BLaER1 treated with 17β-estradiol and CSF1 and Interleukin-3, amounts not matched to agents 10 nM and 100 nM (cell line): Measurements from ENCODE around the gene GALNT2.

Experiments
- H3K27ac ChIP-seq, 11 experiments: shearing (Covaris generic); formaldehyde crosslinking; 2 replicates each; pipeline ENCODE4 v1.8.1; 2022
- H3K27me3 ChIP-seq, 11 experiments: shearing (Covaris generic); formaldehyde crosslinking; 2 replicates each; pipeline ENCODE4 v1.8.1; 2022
- H3K36me3 ChIP-seq, 11 experiments: shearing (Covaris generic); formaldehyde crosslinking; 2 replicates each; pipeline ENCODE4 v1.8.1; 2022
- H3K4me1 ChIP-seq, 10 experiments: shearing (Covaris generic); formaldehyde crosslinking; 2 replicates each; pipeline ENCODE4 v1.8.1; 2022
- H3K4me2 ChIP-seq, 11 experiments: shearing (Covaris generic); formaldehyde crosslinking; 2 replicates each; pipeline ENCODE4 v1.8.1; 2022
- H3K4me3 ChIP-seq, 10 experiments: shearing (Covaris generic); formaldehyde crosslinking; 2 replicates each; pipeline ENCODE4 v1.8.1; 2022
- H3K9ac ChIP-seq, 11 experiments: shearing (Covaris generic); formaldehyde crosslinking; 2 replicates each; pipeline ENCODE4 v1.8.1; 2022
- H3K9me3 ChIP-seq, 11 experiments: shearing (Covaris generic); formaldehyde crosslinking; replicated peaks in 1 of 11; 2 replicates each; pipeline ENCODE4 v1.8.1; 2022
- H4K20me1 ChIP-seq, 11 experiments: shearing (Covaris generic); formaldehyde crosslinking; 2 replicates each; pipeline ENCODE4 v1.8.1; 2022
- Cebpa-rat ChIP-seq, 11 experiments: shearing (Covaris generic); IDR thresholded peaks; 2 replicates each; pipeline ENCODE4 v1.8.1; 2022

The GALNT2 gene

GRCh38 chr1:230243146-230243545 is 176.1 kb downstream of the GALNT2 start:
- H3K36me3 ChIP-seq = peaks cover 86 to 100% (median 98%) of the 10 kb centered on the region in 11 experiments
- no peak overlapping the region for H3K27ac ChIP-seq
- H3K4me1 ChIP-seq = peaks cover 0 to 14% (median 7%) of the 10 kb centered on the region in 10 experiments; a peak in 10 of 20 replicates
- no peak overlapping the region for H3K9ac ChIP-seq
- H3K4me2 ChIP-seq = no peak overlapping the region
- peaks cover 0 to 15% (median 0%) of the 10 kb centered on the region in 11 experiments; a peak in 7 of 22 replicates for H4K20me1 ChIP-seq
- H3K4me3 ChIP-seq = no peak overlapping the region
- peaks cover 13 to 22% (median 15%) of the 10 kb centered on the region in 11 experiments; a peak in 19 of 22 replicates for H3K9me3 ChIP-seq
- TF ChIP-seq Cebpa-rat (IDR thresholded peaks at IDR 0.05) = no peak
- H3K27me3 ChIP-seq = no peaks in the 10 kb centered on the region

GRCh38 chr1:230243583-230244353 is 176.7 kb downstream of the GALNT2 start:
- no peaks in the 10 kb centered on the region for H3K27me3 ChIP-seq
- no peak overlapping the region for H3K27ac ChIP-seq
- no peak overlapping the region for H3K4me3 ChIP-seq
- H3K36me3 ChIP-seq = peaks cover 92 to 100% (median 98%) of the 10 kb centered on the region in 11 experiments
- H3K9me3 ChIP-seq = peaks cover 13 to 22% (median 15%) of the 10 kb centered on the region in 11 experiments; a peak in 19 of 22 replicates
- no peak for TF ChIP-seq Cebpa-rat (IDR thresholded peaks at IDR 0.05)
- peaks cover 0 to 19% (median 0%) of the 10 kb centered on the region in 11 experiments; a peak in 7 of 22 replicates for H4K20me1 ChIP-seq
- no peak overlapping the region for H3K4me2 ChIP-seq
- peaks cover 0 to 14% (median 7%) of the 10 kb centered on the region in 10 experiments; a peak in 10 of 20 replicates for H3K4me1 ChIP-seq
- H3K9ac ChIP-seq = no peak overlapping the region

- Histone ChIP-seq H3K36me3 (peaks cover 95 to 100% (median 98%) of the 10 kb centered on the region in 11 experiments), H4K20me1 (peaks cover 0 to 34% (median 3%) of the 10 kb centered on the region in 11 experiments; a peak in 8 of 22 replicates), H3K9ac (no peak overlapping the region), H3K4me2 (no peak overlapping the region), H3K27me3 (no peaks in the 10 kb centered on the region), H3K27ac (no peak overlapping the region), H3K4me3 (no peak overlapping the region), H3K4me1 (peaks cover 0 to 14% (median 4%) of the 10 kb centered on the region in 10 experiments; a peak in 9 of 20 replicates), H3K9me3 (0 out of 22 replicates have a peak, but pooled peaks cover 0 to under 1% (median 0%) of the 10 kb centered on the region in 11 experiments)
- TF ChIP-seq Cebpa-rat (IDR thresholded peaks at IDR 0.05) = no peak
Observed at GRCh38 chr1:230246551-230246950, 179.5 kb downstream of the GALNT2 start.

- Histone ChIP-seq H3K4me3 (no peak overlapping the region), H3K36me3 (peaks cover 95 to 100% (median 98%) of the 10 kb centered on the region in 11 experiments), H3K9ac (no peak overlapping the region), H3K9me3 (no peaks in the 10 kb centered on the region), H3K27ac (no peak overlapping the region), H3K4me2 (no peak overlapping the region), H3K4me1 (peaks cover 0 to 13% (median 4%) of the 10 kb centered on the region in 10 experiments; a peak in 9 of 20 replicates), H4K20me1 (peaks cover 0 to 43% (median 3%) of the 10 kb centered on the region in 11 experiments; a peak in 9 of 22 replicates), H3K27me3 (no peaks in the 10 kb centered on the region)
- no peak for TF ChIP-seq Cebpa-rat (IDR thresholded peaks at IDR 0.05)
Observed at GRCh38 chr1:230248016-230248888, 181.2 kb downstream of the GALNT2 start.

GRCh38 chr1:230248889-230249270 is 181.8 kb downstream of the GALNT2 start:
- no peak for TF ChIP-seq Cebpa-rat (IDR thresholded peaks at IDR 0.05)
- Histone ChIP-seq H3K4me3 (no peak overlapping the region), H3K36me3 (peaks cover 96 to 100% (median 98%) of the 10 kb centered on the region in 11 experiments), H3K9ac (no peak overlapping the region), H3K9me3 (no peaks in the 10 kb centered on the region), H3K4me2 (no peak overlapping the region), H3K4me1 (peaks cover 0 to 7% (median 3%) of the 10 kb centered on the region in 10 experiments; a peak in 9 of 20 replicates), H3K27ac (no peak overlapping the region), H3K27me3 (no peaks in the 10 kb centered on the region), H4K20me1 (peaks cover 0 to 38% (median 0%) of the 10 kb centered on the region in 11 experiments; a peak in 7 of 22 replicates)

- Histone ChIP-seq H4K20me1 (peaks cover 0 to 39% (median 0%) of the 10 kb centered on the region in 11 experiments; a peak in 6 of 22 replicates), H3K36me3 (peaks cover 98 to 100% (median 100%) of the 10 kb centered on the region in 11 experiments), H3K9me3 (no peaks in the 10 kb centered on the region; a peak in 1 of 22 replicates), H3K9ac (no peak overlapping the region), H3K4me1 (peaks cover 0 to 6% (median 2%) of the 10 kb centered on the region in 10 experiments; a peak in 6 of 20 replicates), H3K27me3 (no peaks in the 10 kb centered on the region), H3K4me3 (no peak overlapping the region), H3K4me2 (no peak overlapping the region), H3K27ac (no peak overlapping the region)
- TF ChIP-seq Cebpa-rat (IDR thresholded peaks at IDR 0.05) = no peak
Observed at GRCh38 chr1:230249695-230250480, 182.8 kb downstream of the GALNT2 start.

- Histone ChIP-seq H4K20me1 (peaks cover 0 to 46% (median 0%) of the 10 kb centered on the region in 11 experiments; a peak in 6 of 22 replicates), H3K9ac (no peak overlapping the region), H3K27ac (no peak overlapping the region), H3K4me3 (no peak overlapping the region), H3K9me3 (peaks cover 0 to 5% (median 0%) of the 10 kb centered on the region in 11 experiments; a peak in 1 of 22 replicates), H3K4me2 (no peak overlapping the region), H3K27me3 (no peaks in the 10 kb centered on the region), H3K4me1 (peaks cover 0 to 6% (median 2%) of the 10 kb centered on the region in 10 experiments; a peak in 6 of 20 replicates), H3K36me3 (peaks cover 98 to 100% (median 100%) of the 10 kb centered on the region in 11 experiments)
- no peak for TF ChIP-seq Cebpa-rat (IDR thresholded peaks at IDR 0.05)
Observed at GRCh38 chr1:230250666-230251065, 183.6 kb downstream of the GALNT2 start.

GRCh38 chr1:230251644-230252191 is 184.7 kb downstream of the GALNT2 start:
- TF ChIP-seq Cebpa-rat (IDR thresholded peaks at IDR 0.05) = no peak
- H3K27me3 ChIP-seq = no peaks in the 10 kb centered on the region
- H3K4me3 ChIP-seq = no peak overlapping the region
- peaks cover 95 to 100% (median 100%) of the 10 kb centered on the region in 11 experiments for H3K36me3 ChIP-seq
- peaks cover 0 to 6% (median under 1%) of the 10 kb centered on the region in 11 experiments; a peak in 4 of 22 replicates for H3K9me3 ChIP-seq
- no peak overlapping the region for H3K9ac ChIP-seq
- no peak overlapping the region for H3K27ac ChIP-seq
- H4K20me1 ChIP-seq = peaks cover 0 to 42% (median 0%) of the 10 kb centered on the region in 11 experiments; a peak in 6 of 22 replicates
- H3K4me1 ChIP-seq = 0 out of 20 replicates have a peak, but pooled peaks cover 0 to 5% (median 0%) of the 10 kb centered on the region in 10 experiments
- no peak overlapping the region for H3K4me2 ChIP-seq
